Endodermal cell (in vitro differentiated cells): ENCODE measurements around the gene ANKRD39. TPM values are rescaled to one million over a fixed set of nuclear protein-coding genes. Genes with fewer than 3 reads are reported as not detected.
A peak's percentile ranks its signal among the peaks of the same experiment; 100 is the strongest.

Experiments
- DNase-seq: peaks from one replicate; pipeline ENCODE4 v3.0.0-alpha.2; 2017
- H3K27ac ChIP-seq: 2 replicates; pipeline ENCODE4 v1.5.1; 2013; ENCODE audit warnings: mild to moderate bottlenecking, low read depth, low read length, moderate library complexity
- H3K27me3 ChIP-seq: 2 replicates; pipeline ENCODE4 v1.6.1; 2013; ENCODE audit warnings: mild to moderate bottlenecking, low read length, moderate library complexity; ENCODE audit not compliant: insufficient read depth, control insufficient read depth, poor library complexity, severe bottlenecking
- H3K36me3 ChIP-seq: 2 replicates; pipeline ENCODE4 v1.7.0; 2013; ENCODE audit warnings: mild to moderate bottlenecking, low read length, moderate library complexity; ENCODE audit not compliant: control insufficient read depth, insufficient read depth
- H3K4me1 ChIP-seq: one replicate; pipeline ENCODE4 v1.7.0; 2013; ENCODE audit warnings: low read length; ENCODE audit not compliant: control insufficient read depth, insufficient read depth
- H3K4me3 ChIP-seq: 2 replicates; pipeline ENCODE4 v1.5.1; 2013; ENCODE audit warnings: mild to moderate bottlenecking, low read length, moderate library complexity
- H3K9ac ChIP-seq: 2 replicates; pipeline ENCODE4 v1.6.1; 2013; ENCODE audit warnings: mild to moderate bottlenecking, low read length, moderate library complexity; ENCODE audit not compliant: poor library complexity, severe bottlenecking; ENCODE audit errors: extremely low read depth
- H3K9me3 ChIP-seq: 2 replicates; pipeline ENCODE4 v1.6.1; 2013; ENCODE audit warnings: mild to moderate bottlenecking, low read length, moderate library complexity; ENCODE audit not compliant: control insufficient read depth
- H3K27ac Mint-ChIP-seq: 2 replicates; pipeline ENCODE4 v1.8.0; 2020; ENCODE audit warnings: mixed read lengths
- H3K27me3 Mint-ChIP-seq: 2 replicates; pipeline ENCODE4 v1.8.0; 2021; ENCODE audit warnings: mild to moderate bottlenecking, mixed read lengths; ENCODE audit not compliant: insufficient read depth
- H3K36me3 Mint-ChIP-seq: 2 replicates; pipeline ENCODE4 v1.8.0; 2020; ENCODE audit warnings: low read depth, mixed read lengths
- H3K4me1 Mint-ChIP-seq: 2 replicates; pipeline ENCODE4 v1.8.0; 2020; ENCODE audit warnings: mixed read lengths
- H3K4me3 Mint-ChIP-seq: 2 replicates; pipeline ENCODE4 v1.8.0; 2020; ENCODE audit warnings: mild to moderate bottlenecking, moderate library complexity, mixed read lengths
- H3K9me3 Mint-ChIP-seq: 2 replicates; pipeline ENCODE4 v1.8.0; 2020; ENCODE audit warnings: mild to moderate bottlenecking, mixed read lengths
- WGBS, 2 experiments: methylation state at CpG; one replicate each; pipeline versions ENCODE4 v1.1.5 to v1.1.7; 2013; ENCODE audit warnings: missing lambda C conversion rate in 2 of 2, mixed read lengths in 1 of 2; ENCODE audit not compliant: insufficient coverage in 1 of 2, insufficient read length in 1 of 2; 5-methylcytosine and 5-hydroxymethylcytosine counted together
- total RNA-seq, 2 donors: library from RNA; stranded (reverse); fragmentation: NEBNext Ultra II Directional in 1 of 2; extraction: Animal tissue kit (Norgen Biotek cat#: 25700) in 1 of 2; gene quantifications; 2 replicates in 1 of 2; 3 replicates in 1 of 2; pipeline ENCODE4 v1.2.1, GENCODE V29; 2021
- TF ChIP-seq, protein P1 (sequence below): fragments of 200-600 bp; sonication (generic); conservative IDR thresholded peaks from 2 replicates; pipeline ENCODE4 v1.5.0; 2021; ENCODE audit warnings: antibody characterized with exemption, mild to moderate bottlenecking

The ANKRD39 gene
- total RNA-seq, 2 donors from 2014 or later: 14.6 to 16.7 TPM

DNA sequence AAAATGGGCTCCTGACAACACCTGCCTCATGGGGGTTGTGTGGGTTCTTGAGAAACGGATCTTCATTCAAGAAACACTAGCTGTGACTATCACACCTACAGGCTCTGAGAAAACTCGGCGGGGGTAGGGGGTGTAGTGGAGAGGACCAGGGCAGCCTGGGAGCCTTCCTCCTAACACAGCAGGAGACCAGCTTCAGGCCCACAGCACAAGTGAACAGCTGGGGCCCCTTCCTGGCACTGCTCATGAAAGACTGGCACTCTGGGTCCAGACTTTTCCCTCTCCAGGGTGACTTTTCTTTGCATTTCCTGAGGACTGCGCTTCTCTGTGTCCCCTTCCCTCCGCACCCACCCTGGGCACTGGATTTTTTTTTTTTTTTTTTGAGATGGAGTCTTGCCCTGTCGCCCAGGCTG, 19.2 kb upstream of the ANKRD39 start:
- peaks cover 2% of the 10 kb centered on the region for H3K27me3 Mint-ChIP-seq
- DNase-seq: no peak
- H3K9me3 ChIP-seq: no peaks in the 10 kb centered on the region
- H3K36me3 Mint-ChIP-seq: no peaks in the 10 kb centered on the region
- WGBS, 2 experiments: 81% methylated on average over 6 of the region's 6 CpGs; no CpG with 5 or more reads in 1 of the 2 experiments
- no peak overlapping the region for H3K27ac Mint-ChIP-seq
- H3K27me3 ChIP-seq: no peaks in the 10 kb centered on the region
- H3K36me3 ChIP-seq: no peaks in the 10 kb centered on the region
- H3K4me3 Mint-ChIP-seq: no peak overlapping the region
- H3K9me3 Mint-ChIP-seq: no peaks in the 10 kb centered on the region
- H3K4me1 ChIP-seq: peaks cover 33% of the 10 kb centered on the region
- no peak overlapping the region for H3K4me3 ChIP-seq
- TF ChIP-seq, protein P1, sequence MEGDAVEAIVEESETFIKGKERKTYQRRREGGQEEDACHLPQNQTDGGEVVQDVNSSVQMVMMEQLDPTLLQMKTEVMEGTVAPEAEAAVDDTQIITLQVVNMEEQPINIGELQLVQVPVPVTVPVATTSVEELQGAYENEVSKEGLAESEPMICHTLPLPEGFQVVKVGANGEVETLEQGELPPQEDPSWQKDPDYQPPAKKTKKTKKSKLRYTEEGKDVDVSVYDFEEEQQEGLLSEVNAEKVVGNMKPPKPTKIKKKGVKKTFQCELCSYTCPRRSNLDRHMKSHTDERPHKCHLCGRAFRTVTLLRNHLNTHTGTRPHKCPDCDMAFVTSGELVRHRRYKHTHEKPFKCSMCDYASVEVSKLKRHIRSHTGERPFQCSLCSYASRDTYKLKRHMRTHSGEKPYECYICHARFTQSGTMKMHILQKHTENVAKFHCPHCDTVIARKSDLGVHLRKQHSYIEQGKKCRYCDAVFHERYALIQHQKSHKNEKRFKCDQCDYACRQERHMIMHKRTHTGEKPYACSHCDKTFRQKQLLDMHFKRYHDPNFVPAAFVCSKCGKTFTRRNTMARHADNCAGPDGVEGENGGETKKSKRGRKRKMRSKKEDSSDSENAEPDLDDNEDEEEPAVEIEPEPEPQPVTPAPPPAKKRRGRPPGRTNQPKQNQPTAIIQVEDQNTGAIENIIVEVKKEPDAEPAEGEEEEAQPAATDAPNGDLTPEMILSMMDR: no peak
- peaks cover 54% of the 10 kb centered on the region for H3K4me1 Mint-ChIP-seq
- no peak overlapping the region for H3K27ac ChIP-seq
- no peak overlapping the region for H3K9ac ChIP-seq

DNA sequence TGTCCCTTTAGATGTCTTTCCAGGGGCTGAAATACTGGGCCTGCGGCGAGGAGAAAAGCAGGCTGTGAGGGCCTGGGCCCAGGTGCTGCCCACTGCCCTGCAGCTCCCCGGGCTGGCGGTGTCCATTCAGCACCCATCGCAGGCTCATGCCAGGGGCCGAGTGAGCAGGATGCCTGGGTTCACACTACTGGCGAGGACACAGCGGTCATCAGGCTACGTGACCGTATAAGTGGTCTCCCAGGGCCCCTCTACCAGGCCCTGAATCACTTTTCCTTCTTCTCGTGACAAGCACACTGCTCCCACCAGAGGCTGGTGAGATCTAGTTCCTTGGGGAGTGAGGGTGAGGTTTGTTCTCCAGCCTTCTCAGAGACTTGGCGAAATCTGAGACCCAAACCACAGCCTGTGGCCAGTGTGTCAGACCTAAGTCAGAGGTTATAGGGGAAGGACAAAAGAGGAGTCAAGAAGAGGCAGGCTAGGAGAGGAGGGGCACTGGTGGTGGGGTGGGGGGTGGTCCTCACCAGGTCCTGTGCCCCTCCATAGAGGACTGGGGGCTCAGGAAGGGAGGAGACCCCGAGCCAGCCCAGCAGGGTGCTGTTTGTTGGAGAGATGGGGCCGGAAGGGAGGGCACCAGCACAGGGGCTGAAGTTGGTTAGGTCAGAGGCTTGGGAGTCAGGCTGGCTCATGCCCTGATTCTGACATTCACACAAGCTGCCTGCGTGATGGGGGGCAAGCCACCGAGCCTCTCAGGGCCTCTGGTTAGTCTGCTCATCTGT, 18.6 kb upstream of the ANKRD39 start:
- 87% methylated on average over 10 to 16 of the region's 16 CpGs for WGBS, 2 experiments
- H3K9ac ChIP-seq: no peak overlapping the region
- H3K4me3 Mint-ChIP-seq: no peak overlapping the region
- TF ChIP-seq, protein P1: no peak
- no peaks in the 10 kb centered on the region for H3K36me3 ChIP-seq
- H3K27me3 Mint-ChIP-seq: peaks cover 2% of the 10 kb centered on the region
- no peak overlapping the region for H3K27ac Mint-ChIP-seq
- peak overlapping the region; percentile 71 for H3K27ac ChIP-seq
- H3K4me1 Mint-ChIP-seq: peaks cover 49% of the 10 kb centered on the region
- H3K4me3 ChIP-seq: no peak overlapping the region
- no peaks in the 10 kb centered on the region for H3K27me3 ChIP-seq
- no peaks in the 10 kb centered on the region for H3K9me3 ChIP-seq
- no peak for DNase-seq
- peaks cover 27% of the 10 kb centered on the region for H3K4me1 ChIP-seq
- H3K36me3 Mint-ChIP-seq: no peaks in the 10 kb centered on the region
- no peaks in the 10 kb centered on the region for H3K9me3 Mint-ChIP-seq

DNA sequence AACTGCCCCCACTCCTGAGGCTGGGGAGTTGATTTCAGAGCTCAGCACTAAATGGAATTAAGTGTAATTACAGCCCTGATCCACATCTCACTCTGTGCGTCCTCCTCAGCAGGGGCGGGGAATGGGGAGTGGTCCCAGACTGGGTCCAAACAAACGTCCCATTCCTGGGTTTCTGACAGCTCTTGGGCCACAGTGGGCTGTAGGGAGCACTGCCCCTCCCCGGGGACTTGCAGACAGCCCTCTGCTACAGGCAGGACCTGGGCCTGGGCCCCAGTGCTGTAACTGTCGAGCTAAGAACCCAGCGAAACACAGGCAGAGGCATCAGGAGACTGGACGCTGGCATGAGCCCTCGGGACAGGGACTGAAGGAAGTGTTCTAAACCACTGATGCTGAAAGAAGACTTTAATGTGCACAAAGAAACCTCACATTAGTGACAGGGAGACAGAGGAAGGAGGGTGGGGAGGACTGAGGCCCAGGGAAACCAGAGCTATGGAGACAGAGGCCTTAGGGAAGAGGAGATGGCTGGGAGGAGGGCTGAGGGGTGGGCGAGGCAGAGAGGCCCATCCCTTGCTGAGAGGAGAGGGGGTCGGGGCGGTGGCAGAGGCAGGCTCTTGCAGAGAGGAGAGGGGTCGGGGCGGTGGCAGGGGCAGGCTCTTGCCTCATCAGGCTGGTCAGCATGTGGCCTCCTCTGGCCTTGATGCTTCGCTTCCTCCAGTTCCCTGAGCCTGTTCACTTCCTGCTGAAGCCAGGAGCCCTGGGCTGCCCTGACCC, 17.9 kb upstream of the ANKRD39 start:
- H3K27ac Mint-ChIP-seq: peak overlapping the region; percentile 41

More for the DNA sequence above, 17.9 kb upstream of the ANKRD39 start:
- 59 to 65% methylated on average over 9 to 14 of the region's 14 CpGs for WGBS, 2 experiments
- Histone ChIP-seq H3K27me3 (no peaks in the 10 kb centered on the region), H3K27ac (peak overlapping the region; percentile 71), H3K36me3 (no peaks in the 10 kb centered on the region), H3K4me3 (no peak overlapping the region), H3K9ac (no peak overlapping the region), H3K4me1 (peaks cover 26% of the 10 kb centered on the region), H3K9me3 (no peaks in the 10 kb centered on the region)
- peaks cover 48% of the 10 kb centered on the region for H3K4me1 Mint-ChIP-seq
- H3K27me3 Mint-ChIP-seq: peaks cover 2% of the 10 kb centered on the region
- DNase-seq: peak; percentile 77
- no peak overlapping the region for H3K4me3 Mint-ChIP-seq
- no peaks in the 10 kb centered on the region for H3K36me3 Mint-ChIP-seq
- TF ChIP-seq, protein P1: peak; percentile 40
- no peaks in the 10 kb centered on the region for H3K9me3 Mint-ChIP-seq
